SW 1271 (cell line): ENCODE measurements around the gene GRP.
"Not testable (repeated sequence)": the region's sequence is repeated elsewhere in the genome, so short reads cannot be mapped to it uniquely, and the experiment has no call there.

ENCODE experiments used
- DNase-seq, 2 experiments: peaks; one replicate each; lab custom pipeline; 2025; lab: John Stamatoyannopoulos, UW

Gene GRP

DNA sequence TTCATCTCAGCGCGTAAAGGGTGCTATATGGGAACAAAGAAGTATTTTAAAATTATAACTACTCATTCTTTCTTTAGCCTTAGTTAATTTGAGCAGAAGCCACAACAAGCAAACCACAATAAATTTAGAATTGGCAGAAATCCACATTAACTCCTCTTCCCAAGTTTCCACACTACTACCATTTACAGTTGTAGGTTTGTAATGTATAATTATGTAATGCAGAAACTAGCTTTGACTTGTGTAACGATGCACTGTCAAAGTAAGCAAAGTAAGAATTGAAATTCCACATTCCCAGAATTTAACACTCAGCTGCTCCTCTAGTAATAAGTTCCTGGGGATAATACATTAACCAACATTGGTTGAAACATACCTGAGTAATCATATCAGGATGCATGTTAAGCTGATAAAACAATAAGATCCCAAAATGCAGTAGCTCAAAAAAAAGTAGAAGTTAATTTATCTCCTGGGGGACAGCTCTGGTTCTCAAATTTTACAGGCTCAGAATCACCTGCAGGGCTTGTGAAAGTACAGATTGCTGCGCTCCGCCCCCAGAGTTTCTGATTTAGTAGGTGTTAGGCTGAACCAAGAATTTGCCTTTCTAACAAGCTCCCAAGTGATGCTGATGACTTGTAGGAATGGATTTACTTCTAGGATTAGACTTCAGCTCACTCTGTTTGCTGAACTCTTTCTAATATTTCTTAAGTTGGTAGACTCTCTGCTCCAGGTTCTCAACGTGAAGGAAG is 9.9 kb downstream of the GRP start:
- DNase-seq: no peak

GRCh38 chr18:59231114-59231513 is 11.2 kb downstream of the GRP start:
- DNase-seq: no peak

DNA sequence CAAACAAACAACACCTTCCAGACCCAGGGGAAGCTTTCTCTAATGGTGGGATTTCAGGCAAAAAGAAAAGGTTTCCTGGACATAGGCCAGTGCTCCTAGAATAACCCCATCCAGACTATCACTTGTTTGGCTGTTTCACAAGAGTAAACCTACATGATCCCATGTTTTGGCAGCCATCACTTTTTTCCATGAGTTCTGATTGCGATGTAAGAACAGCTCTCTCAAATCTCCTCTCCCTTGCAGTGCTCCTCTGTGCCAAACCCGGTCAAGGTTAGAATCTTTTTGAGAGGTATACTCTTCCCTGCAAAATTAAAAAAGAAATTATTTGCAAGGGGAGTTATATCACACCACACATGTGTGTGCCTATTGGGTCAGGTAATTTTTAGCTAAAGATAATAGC is 11.9 kb downstream of the GRP start:
- DNase-seq: no peak

GRCh38 chr18:59232309-59233016 is 12.5 kb downstream of the GRP start:
- DNase-seq: no peak

GRCh38 chr18:59233017-59233410 is 13.1 kb downstream of the GRP start:
- no peak for DNase-seq

- DNase-seq: no peak
Observed at GRCh38 chr18:59238385-59238784, 18.4 kb downstream of the GRP start.

DNA sequence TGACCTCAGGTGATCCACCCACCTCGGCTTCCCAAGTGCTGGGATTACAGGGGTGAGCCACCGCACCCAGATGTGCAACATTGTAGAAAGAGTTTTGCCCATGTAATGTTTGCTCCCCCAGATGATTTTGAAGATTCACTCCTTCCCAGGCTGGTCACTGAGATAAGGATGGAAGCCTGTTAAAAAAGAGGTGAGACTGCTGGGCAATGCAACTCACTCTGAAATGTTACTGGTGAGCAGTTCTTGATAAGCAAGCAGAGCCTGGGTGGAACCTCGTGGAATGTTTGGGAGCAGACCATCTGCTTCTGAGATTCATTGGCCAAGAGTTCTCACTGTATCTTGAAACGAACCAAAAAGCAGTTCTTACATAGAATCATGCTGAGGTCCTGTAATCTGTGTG is 19.7 kb downstream of the GRP start:
- DNase-seq: no peak

DNA sequence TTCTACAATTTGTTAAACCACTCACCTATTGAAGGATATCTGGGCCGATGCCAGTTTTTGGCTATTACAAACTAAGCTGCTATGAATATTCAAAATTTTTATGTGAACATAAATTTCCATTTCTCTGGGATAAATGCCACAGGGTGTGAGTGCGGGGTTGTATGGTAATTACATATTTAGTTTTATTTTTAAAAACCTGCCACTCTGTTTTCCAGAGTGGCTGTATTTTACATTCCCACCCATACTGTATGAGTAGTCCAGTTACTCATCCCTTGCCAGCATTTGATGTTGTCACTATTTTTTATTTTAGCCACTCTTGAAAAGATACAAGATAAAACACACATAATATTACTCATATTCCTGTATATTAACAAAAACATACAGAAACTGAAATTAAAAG is 22.9 kb downstream of the GRP start:
- DNase-seq: no peak

DNA sequence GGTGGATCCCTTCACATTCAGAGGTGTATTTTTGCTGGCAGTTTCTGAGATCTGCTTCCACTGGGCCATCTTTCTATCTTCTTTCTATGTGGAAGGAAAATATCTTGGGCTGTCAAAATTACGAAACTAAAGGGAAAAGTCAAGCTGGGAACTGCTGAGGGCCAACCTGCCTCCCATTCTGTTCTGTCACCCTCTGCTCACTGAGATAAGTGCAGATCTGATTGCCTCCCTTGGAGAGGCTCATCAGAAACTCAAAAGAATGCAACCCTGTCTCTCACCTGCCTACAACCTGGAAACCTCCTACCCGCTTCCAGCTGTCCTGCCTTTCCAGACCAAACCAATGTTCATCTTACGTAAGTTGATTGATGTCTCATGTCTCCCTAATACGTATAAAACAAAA is 26.8 kb downstream of the GRP start:
- no peak for DNase-seq

DNA sequence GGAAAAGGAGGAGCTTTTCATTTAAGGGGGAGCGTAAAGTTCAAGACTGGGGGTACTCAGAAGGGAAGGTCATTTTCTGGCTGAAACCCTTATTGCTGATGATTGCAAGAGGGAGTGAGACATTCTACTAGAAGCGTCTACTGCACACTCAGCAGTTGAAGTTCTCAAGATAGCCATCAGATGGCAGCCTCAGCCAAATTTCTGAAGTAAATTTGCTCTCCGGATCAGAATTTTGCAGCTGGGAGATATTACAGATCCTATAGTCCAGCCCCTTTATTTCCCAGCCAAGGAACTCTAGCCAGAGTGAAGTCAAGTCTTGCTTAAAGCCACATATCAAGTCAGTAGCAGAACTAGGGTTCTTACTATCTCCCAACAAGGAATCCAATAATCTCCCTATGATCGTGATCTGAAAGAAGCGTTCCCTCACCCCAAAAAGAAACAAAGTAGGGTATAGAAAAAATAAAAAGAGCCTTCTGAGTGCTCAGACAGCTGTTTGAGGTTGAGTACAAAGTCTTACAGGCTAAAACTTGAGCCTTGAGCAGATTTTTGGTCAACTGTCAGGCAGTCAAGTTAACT is 29.3 kb downstream of the GRP start:
- DNase-seq: peak in 1 of 2 experiments; percentile 44

GRCh38 chr18:59255491-59255890 is 35.5 kb downstream of the GRP start:
- DNase-seq: not testable (repeated sequence)

DNA sequence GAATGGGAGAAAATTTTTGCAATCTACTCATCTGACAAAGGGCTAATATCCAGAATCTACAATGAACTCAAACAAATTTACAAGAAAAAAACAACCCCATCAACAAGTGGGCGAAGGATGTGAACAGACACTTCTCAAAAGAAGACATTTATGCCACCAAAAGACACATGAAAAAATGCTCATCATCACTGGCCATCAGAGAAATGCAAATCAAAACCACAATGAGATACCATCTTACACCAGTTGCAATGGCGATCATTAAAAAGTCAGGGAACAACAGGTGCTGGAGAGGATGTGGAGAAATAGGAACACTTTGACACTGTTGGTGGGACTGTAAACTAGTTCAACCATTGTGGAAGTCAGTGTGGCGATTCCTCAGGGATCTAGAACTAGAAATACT is 41.9 kb downstream of the GRP start:
- DNase-seq: not testable (repeated sequence)

- DNase-seq: not testable (repeated sequence)
Observed at GRCh38 chr18:59262243-59262642, 42.3 kb downstream of the GRP start.

- no peak for DNase-seq
Observed at GRCh38 chr18:59263661-59264060, 43.7 kb downstream of the GRP start.

- DNase-seq: no peak
Observed at GRCh38 chr18:59264121-59264571, 44.2 kb downstream of the GRP start.

GRCh38 chr18:59264651-59265245 is 44.8 kb downstream of the GRP start:
- DNase-seq: no peak

- DNase-seq: no peak
Observed at GRCh38 chr18:59265246-59265973, 45.5 kb downstream of the GRP start.

DNA sequence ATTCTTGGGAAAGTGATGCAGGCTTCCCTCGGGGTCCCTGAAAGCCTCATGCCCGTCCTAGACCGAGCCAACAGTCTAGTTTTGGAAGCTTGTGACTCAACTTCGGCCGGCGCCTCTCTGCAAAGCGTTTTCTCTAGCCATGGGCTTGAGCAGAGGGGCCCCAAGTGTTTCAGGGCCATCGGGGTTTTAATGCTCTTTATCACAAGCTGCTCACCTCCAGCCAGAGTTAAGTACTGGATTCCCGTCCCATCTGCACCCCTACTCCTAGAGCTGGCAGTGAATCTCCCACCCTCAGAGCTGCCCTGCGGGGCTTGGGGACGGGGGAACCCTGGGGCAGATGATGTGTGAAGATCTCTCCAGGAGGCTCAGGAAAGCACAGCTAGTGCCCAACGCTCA is 46.0 kb downstream of the GRP start:
- no peak for DNase-seq

GRCh38 chr18:59266459-59266858 is 46.5 kb downstream of the GRP start:
- DNase-seq: no peak

- no peak for DNase-seq
Observed at GRCh38 chr18:59266886-59267502, 47.0 kb downstream of the GRP start.

DNA sequence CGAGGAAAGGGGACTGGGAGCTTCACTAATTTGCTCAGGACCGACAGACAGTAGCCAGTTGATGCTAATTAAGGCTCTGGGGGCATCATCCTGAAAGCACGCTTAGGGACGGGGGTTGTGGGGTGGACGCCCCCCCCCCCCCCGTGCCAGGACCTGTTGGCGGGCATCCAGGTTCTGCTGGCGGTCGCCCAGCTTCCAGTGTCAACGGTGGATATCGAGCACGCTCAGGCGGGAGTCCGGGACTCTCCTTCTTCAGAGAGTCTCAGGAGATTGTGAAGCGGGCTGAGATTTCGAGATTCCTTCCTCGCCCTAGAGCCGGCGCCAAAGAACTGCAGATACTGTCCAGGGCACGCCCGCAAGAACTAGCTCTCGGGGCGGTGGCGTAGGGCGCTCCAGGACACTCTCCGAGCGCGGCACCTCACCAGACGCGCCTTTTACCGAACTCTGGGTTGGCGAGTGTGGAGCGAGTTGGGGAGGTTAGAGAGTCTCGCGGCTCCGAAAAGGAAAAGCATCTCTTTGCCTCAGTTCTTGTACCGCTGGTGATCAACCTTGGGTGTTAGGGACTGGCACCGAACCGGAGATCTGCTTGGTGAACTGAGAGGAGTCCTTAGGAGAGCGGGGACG is 47.7 kb downstream of the GRP start:
- no peak for DNase-seq
